Measurements from ENCODE around the gene CDC37L1. TPM values are rescaled to one million over a fixed set of nuclear protein-coding genes. Genes with fewer than 3 reads are reported as not detected.

CDC37L1 gene
- polyA plus RNA-seq, 1 donor (not counting 4 experiments of a cell fraction or from before 2014, with no cell fraction given), result 15.5 TPM

GRCh38 chr9:4691795-4692194, 12.4 kb downstream of the CDC37L1 start:
- no peak for DNase-seq (ENCODE audit: low read depth, low spot score)
- no peak overlapping the region for H3K27ac ChIP-seq (ENCODE audit: control insufficient read depth, insufficient read depth, low read length)
- no peak for FAIRE-seq
- no peak overlapping the region for H3K9ac ChIP-seq (ENCODE audit: control insufficient read depth, extremely low read depth, insufficient read depth, low read length)
- H3K79me2 ChIP-seq (ENCODE audit: control insufficient read depth, insufficient read depth, low read length), result peaks cover 14% of the 10 kb centered on the region
- peaks cover 5 to 7% of the 10 kb centered on the region in 2 experiments for H3K36me3 ChIP-seq (ENCODE audit: control insufficient read depth in 2 of 2, extremely low read depth in 1 of 2, insufficient read depth in 2 of 2, low read length in 2 of 2)
- no peak for TF ChIP-seq CTCF (optimal IDR thresholded peaks at IDR 0.05 in 1 of 3, IDR thresholded peaks at IDR 0.05 in 1 of 3, conservative IDR thresholded peaks at IDR 0.05 in 1 of 3; ENCODE audit: extremely low read depth in 1 of 3, insufficient read depth in 2 of 3, low read length in 3 of 3)
- H3K4me1 ChIP-seq (ENCODE audit: control insufficient read depth, extremely low read depth, insufficient read depth, low read length), result peaks cover 3% of the 10 kb centered on the region
- dilution Hi-C loops (cut with MboI; ENCODE audit: extremely low pct_ligation_motif_present, low sequenced_read_pairs), result no loop called here
- no peak overlapping the region for H2AFZ ChIP-seq (ENCODE audit: control insufficient read depth, low read length)
- no peak overlapping the region for H3K4me2 ChIP-seq (ENCODE audit: control insufficient read depth, extremely low read depth, insufficient read depth, low read depth, low read length)
- H4K20me1 ChIP-seq (ENCODE audit: control insufficient read depth, extremely low read depth, insufficient read depth, low read length), result no peaks in the 10 kb centered on the region
- H3K27me3 ChIP-seq (ENCODE audit: control insufficient read depth, extremely low read depth, insufficient read depth, low read length), result no peaks in the 10 kb centered on the region
- no peaks in the 10 kb centered on the region for H3K9me1 ChIP-seq (ENCODE audit: control insufficient read depth, extremely low read depth, insufficient read depth, low read length)
- no peak overlapping the region for H3K4me3 ChIP-seq (ENCODE audit: control insufficient read depth in 2 of 3, extremely low read depth in 1 of 3, insufficient read depth in 2 of 3, low read depth in 1 of 3, low read length in 3 of 3)
- H3K9me3 ChIP-seq (ENCODE audit: control insufficient read depth, low read depth, low read length), result no peaks in the 10 kb centered on the region

GRCh38 chr9:4700091-4700490, 20.7 kb downstream of the CDC37L1 start:
- TF ChIP-seq EZH2 (IDR thresholded peaks at IDR 0.05; ENCODE audit: low read length) (no peak), CTCF (optimal IDR thresholded peaks at IDR 0.05 in 1 of 3, IDR thresholded peaks at IDR 0.05 in 1 of 3, conservative IDR thresholded peaks at IDR 0.05 in 1 of 3; ENCODE audit: extremely low read depth in 1 of 3, insufficient read depth in 2 of 3, low read length in 3 of 3) (no peak)
- no peak for DNase-seq (ENCODE audit: low read depth, low spot score)
- Histone ChIP-seq H3K36me3 (ENCODE audit: control insufficient read depth in 2 of 2, extremely low read depth in 1 of 2, insufficient read depth in 2 of 2, low read length in 2 of 2) (peaks cover 2 to 5% of the 10 kb centered on the region in 2 experiments), H3K9me1 (ENCODE audit: control insufficient read depth, extremely low read depth, insufficient read depth, low read length) (no peaks in the 10 kb centered on the region), H3K27ac (ENCODE audit: control insufficient read depth, insufficient read depth, low read length) (no peak overlapping the region), H3K9me3 (ENCODE audit: control insufficient read depth, low read depth, low read length) (no peaks in the 10 kb centered on the region), H3K4me1 (ENCODE audit: control insufficient read depth, extremely low read depth, insufficient read depth, low read length) (peaks cover 14% of the 10 kb centered on the region), H3K79me2 (ENCODE audit: control insufficient read depth, insufficient read depth, low read length) (peaks cover 3% of the 10 kb centered on the region), H3K4me2 (ENCODE audit: control insufficient read depth, extremely low read depth, insufficient read depth, low read depth, low read length) (no peak overlapping the region), H4K20me1 (ENCODE audit: control insufficient read depth, extremely low read depth, insufficient read depth, low read length) (no peaks in the 10 kb centered on the region), H3K27me3 (ENCODE audit: control insufficient read depth, extremely low read depth, insufficient read depth, low read length) (no peaks in the 10 kb centered on the region), H3K9ac (ENCODE audit: control insufficient read depth, extremely low read depth, insufficient read depth, low read length) (no peak overlapping the region), H3K4me3 (ENCODE audit: control insufficient read depth in 2 of 3, extremely low read depth in 1 of 3, insufficient read depth in 2 of 3, low read depth in 1 of 3, low read length in 3 of 3) (no peak overlapping the region), H2AFZ (ENCODE audit: control insufficient read depth, low read length) (no peak overlapping the region)
- FAIRE-seq, result no peak
- dilution Hi-C loops (cut with MboI; ENCODE audit: extremely low pct_ligation_motif_present, low sequenced_read_pairs), result no loop called here
